K562 (cell line): ENCODE data around the gene CELA3A. TPM values are rescaled to one million over a fixed set of nuclear protein-coding genes. Genes with fewer than 3 reads are reported as not detected.

Experiments
- BACH1 ChIP-seq: fragments of 200-800 bp; sonication (Bioruptor generic); IDR thresholded peaks from 2 replicates; pipeline ENCODE4 v1.6.1; 2016; ENCODE audit warnings: missing genetic modification characterization, missing compliant biosample characterization
- HDAC1 ChIP-seq, 2 experiments: fragments of 450-650 bp; IDR thresholded peaks; 2 replicates each; pipeline ENCODE4 v1.6.1; 2016 to 2017; ENCODE audit warnings: inconsistent platforms in 1 of 2, mild to moderate bottlenecking in 1 of 2, moderate library complexity in 1 of 2
- MEIS2 ChIP-seq: fragments of 450-650 bp; IDR thresholded peaks from 2 replicates; pipeline ENCODE4 v1.6.1; 2014; ENCODE audit warnings: mild to moderate bottlenecking; ENCODE audit not compliant: partially characterized antibody
- NFIX ChIP-seq: fragments of 250-450 bp; sonication (Bioruptor Pico); IDR thresholded peaks from 2 replicates; pipeline ENCODE4 v1.4.0; 2020; ENCODE audit warnings: low read depth, mild to moderate bottlenecking, moderate library complexity
- NFYB ChIP-seq: IDR thresholded peaks from 2 replicates; pipeline ENCODE4 v1.6.1; 2011; ENCODE audit warnings: mild to moderate bottlenecking, moderate library complexity; ENCODE audit not compliant: insufficient read length; ENCODE audit errors: extremely low read depth
- RERE ChIP-seq: sonication (generic); formaldehyde crosslinking; IDR thresholded peaks from 2 replicates; pipeline ENCODE4 v1.8.0; 2023; ENCODE audit warnings: missing genetic modification reagents, mild to moderate bottlenecking, borderline replicate concordance
- TRIM28 ChIP-seq: fragments of 450-650 bp; IDR thresholded peaks from 2 replicates; pipeline ENCODE4 v1.6.1; 2017
- polyA plus RNA-seq, 8 experiments: library from polyadenylated mRNA; depleted of rRNA in 4 of 8; stranded (reverse) in 5 of 8; unstranded in 3 of 8; fragments of >200 nt; fragmentation: Nextera tagmentation in 2 of 8; fragmentation: Illumina TruSeq in 1 of 8; extraction: Ambion mirVana in 2 of 8; extraction: Trizol in 1 of 8; gene quantifications; 2 replicates each; pipeline versions ENCODE4 v1.2.1 to v1.2.3, GENCODE V29; 2011 to 2014; ENCODE audit warnings: inconsistent platforms in 1 of 8, missing spikeins in 1 of 8
- total RNA-seq, 7 experiments: library from RNA; depleted of rRNA in 6 of 7; stranded (reverse); fragments of >200 nt in 6 of 7; fragmentation: Illumina TruSeq in 2 of 7; extraction: Trizol in 2 of 7; gene quantifications; 2 replicates each; pipeline versions ENCODE4 v1.2.1 to v1.2.3, GENCODE V29; 2011 to 2021; ENCODE audit warnings: low replicate concordance in 1 of 7
- TF ChIP-seq, protein P1 (sequence below): sonication (generic); formaldehyde crosslinking; IDR thresholded peaks from 2 replicates; pipeline ENCODE4 v1.8.1; 2022; ENCODE audit warnings: missing genetic modification reagents
- TF ChIP-seq, protein P2 (sequence below): sonication (generic); formaldehyde crosslinking; IDR thresholded peaks from 2 replicates; pipeline ENCODE4 v1.9.0; 2022; ENCODE audit warnings: mild to moderate bottlenecking, missing genetic modification reagents

Gene CELA3A
- total and polyA plus RNA-seq, 9 of the 15 experiments (the other 6 are each of a cell fraction or from before 2014, with no cell fraction given) = 5.4 TPM; not detected in 8

DNA sequence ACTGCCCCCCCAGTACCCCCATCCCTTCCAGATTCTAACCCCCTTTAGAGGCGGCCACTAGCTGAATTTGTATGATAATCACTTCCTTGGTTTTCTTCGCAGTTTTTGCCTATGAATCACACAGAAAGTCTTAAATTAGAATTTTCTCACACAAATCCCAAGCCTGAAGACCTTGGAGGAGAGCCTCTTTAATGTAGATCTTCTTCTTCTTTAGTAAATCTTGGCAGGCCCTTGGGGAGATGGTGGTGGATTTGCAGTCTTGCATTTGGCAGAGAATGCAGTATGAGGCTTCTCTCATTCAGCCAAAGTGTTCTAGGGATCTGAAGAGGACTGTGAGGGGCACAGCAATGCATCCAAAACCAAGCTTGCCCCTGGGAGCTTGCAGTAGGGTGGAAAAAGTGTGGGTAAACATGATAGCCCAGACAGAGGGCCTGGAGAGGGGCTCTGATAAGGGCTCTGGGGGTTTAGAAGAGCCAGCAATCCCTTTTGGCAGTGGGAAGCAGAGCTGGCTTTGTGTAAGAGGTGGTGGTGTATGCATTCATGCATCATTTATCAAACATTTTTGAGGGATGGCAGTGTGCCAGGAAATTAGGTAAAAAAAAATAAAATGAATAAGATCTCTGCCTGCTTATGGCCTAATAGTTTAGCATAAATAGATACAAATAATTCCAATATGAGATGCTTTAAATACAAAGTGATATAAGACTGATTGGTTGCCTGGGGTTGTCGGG lies 43.4 kb downstream of the CELA3A start (continued):
- TF ChIP-seq RERE (no peak), HDAC1 (IDR thresholded peaks at IDR 0.05) (no peak), NFYB (no peak), MEIS2 (peak; percentile 11), BACH1 (tag) (no peak), NFIX (CRISPR knock-in tag) (0 out of 2 replicates have a peak, but pooled peaks have one; percentile 19), TRIM28 (no peak)
- TF ChIP-seq, protein P1, sequence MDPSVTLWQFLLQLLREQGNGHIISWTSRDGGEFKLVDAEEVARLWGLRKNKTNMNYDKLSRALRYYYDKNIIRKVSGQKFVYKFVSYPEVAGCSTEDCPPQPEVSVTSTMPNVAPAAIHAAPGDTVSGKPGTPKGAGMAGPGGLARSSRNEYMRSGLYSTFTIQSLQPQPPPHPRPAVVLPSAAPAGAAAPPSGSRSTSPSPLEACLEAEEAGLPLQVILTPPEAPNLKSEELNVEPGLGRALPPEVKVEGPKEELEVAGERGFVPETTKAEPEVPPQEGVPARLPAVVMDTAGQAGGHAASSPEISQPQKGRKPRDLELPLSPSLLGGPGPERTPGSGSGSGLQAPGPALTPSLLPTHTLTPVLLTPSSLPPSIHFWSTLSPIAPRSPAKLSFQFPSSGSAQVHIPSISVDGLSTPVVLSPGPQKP (CRISPR knock-in tag) = no peak
- TF ChIP-seq, protein P2, sequence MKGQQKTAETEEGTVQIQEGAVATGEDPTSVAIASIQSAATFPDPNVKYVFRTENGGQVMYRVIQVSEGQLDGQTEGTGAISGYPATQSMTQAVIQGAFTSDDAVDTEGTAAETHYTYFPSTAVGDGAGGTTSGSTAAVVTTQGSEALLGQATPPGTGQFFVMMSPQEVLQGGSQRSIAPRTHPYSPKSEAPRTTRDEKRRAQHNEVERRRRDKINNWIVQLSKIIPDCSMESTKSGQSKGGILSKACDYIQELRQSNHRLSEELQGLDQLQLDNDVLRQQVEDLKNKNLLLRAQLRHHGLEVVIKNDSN (CRISPR knock-in tag) = no peak
